GM12878 (cell line): Measurements from ENCODE around the gene ATP8A1. TPM values are rescaled to one million over a fixed set of nuclear protein-coding genes. Genes with fewer than 3 reads are reported as not detected.

Source experiments
- ATAC-seq: fragments of 200-7000 bp; cut with Tn5 transposase; 3 replicates; pipeline ENCODE4 v1.9.1; 2020; ENCODE audit warnings: mild to moderate bottlenecking, moderate library complexity
- BruUV-seq: library from RNA; stranded (reverse); fragments of 400-500 nt; replicated peaks from 2 replicates; lab custom pipeline; 2021; lab: Mats Ljungman, UMichigan
- CTCF ChIA-PET: fragments of 300-600 bp; sonication (Branson Sonifier 250); formaldehyde crosslinking; extraction: SDS; loops from one replicate; lab custom pipeline; 2021; ENCODE audit warnings: inconsistent platforms; lab: Yijun Ruan, JAX
- POLR2A ChIA-PET: fragments of 350-600 bp; formaldehyde crosslinking; extraction: SDS; loops from one replicate; lab custom pipeline; 2021; ENCODE audit warnings: inconsistent platforms; lab: Charles Lee
- RAD21 ChIA-PET: fragments of 300-600 bp; sonication (Branson Sonifier 250); formaldehyde crosslinking; loops from one replicate; lab custom pipeline; 2023; ENCODE audit warnings: antibody characterized with exemption; ENCODE audit not compliant: unreplicated experiment; lab: Charles Lee
- SMC1A ChIA-PET: fragments of 300-600 bp; sonication (Branson Sonifier 250); formaldehyde crosslinking; loops from one replicate; lab custom pipeline; 2023; ENCODE audit not compliant: unreplicated experiment, uncharacterized antibody; lab: Charles Lee
- DNase-seq: peaks from one replicate; pipeline ENCODE4 v3.0.0-alpha.2; 2011; ENCODE audit warnings: low read depth, low spot score
- FAIRE-seq: peaks from 3 replicates; lab custom pipeline; 2011; peaks lifted over from hg19 to GRCh38; lab: Jason Lieb, UNC
- H2AFZ ChIP-seq: 2 replicates; pipeline ENCODE4 v1.6.0; 2011; ENCODE audit warnings: low read depth, low read length, control low read depth; ENCODE audit not compliant: control insufficient read depth
- H3K27ac ChIP-seq: 2 replicates; pipeline ENCODE4 v1.5.1; 2011; ENCODE audit warnings: control low read depth; ENCODE audit not compliant: control insufficient read depth, insufficient read depth
- H3K27me3 ChIP-seq, 2 experiments: replicated peaks in 1 of 2; 2 replicates each; pipeline versions ENCODE4 v1.6.0 to v1.6.1; 2011; ENCODE audit warnings: low read length in 1 of 2; ENCODE audit not compliant: control insufficient read depth in 2 of 2, insufficient read depth in 2 of 2
- H3K36me3 ChIP-seq, 2 experiments: 2 replicates each; pipeline ENCODE4 v1.5.1; 2011; ENCODE audit warnings: low read length in 1 of 2; ENCODE audit not compliant: control insufficient read depth in 2 of 2, insufficient read depth in 2 of 2
- H3K4me1 ChIP-seq: 2 replicates; pipeline ENCODE4 v1.6.1; 2011; ENCODE audit warnings: mild to moderate bottlenecking, low read length, moderate library complexity, mixed read lengths; ENCODE audit not compliant: control insufficient read depth, insufficient read depth
- H3K4me2 ChIP-seq: 2 replicates; pipeline ENCODE4 v1.6.0; 2011; ENCODE audit warnings: control low read depth; ENCODE audit not compliant: control insufficient read depth, insufficient read depth
- H3K4me3 ChIP-seq: fragments of 200-600 bp; sonication (generic); 2 replicates; pipeline ENCODE4 v1.5.1; 2016
- H3K79me2 ChIP-seq: 2 replicates; pipeline ENCODE4 v1.6.0; 2011; ENCODE audit warnings: low read length; ENCODE audit not compliant: control insufficient read depth, insufficient read depth
- H3K9ac ChIP-seq: 2 replicates; pipeline ENCODE4 v1.8.0; 2011; ENCODE audit warnings: low read length, control low read depth, mixed read lengths; ENCODE audit not compliant: control insufficient read depth, insufficient read depth
- H3K9me3 ChIP-seq: replicated peaks from 3 replicates; pipeline ENCODE4 v1.5.1; 2011; ENCODE audit warnings: mild to moderate bottlenecking, low read length; ENCODE audit not compliant: control insufficient read depth, insufficient read depth
- H4K20me1 ChIP-seq: 2 replicates; pipeline ENCODE4 v1.6.0; 2011; ENCODE audit not compliant: control insufficient read depth, insufficient read depth
- BCL11A ChIP-seq: IDR thresholded peaks from 2 replicates; pipeline ENCODE4 v1.6.1; 2011; ENCODE audit warnings: low read depth, low read length
- CHD1 ChIP-seq: IDR thresholded peaks from 2 replicates; pipeline ENCODE4 v1.6.1; 2012; ENCODE audit warnings: low read depth, low read length, improper control_type of control experiment
- E2F4 ChIP-seq: IDR thresholded peaks from 2 replicates; pipeline ENCODE4 v1.6.1; 2012; ENCODE audit warnings: low read depth, low read length, improper control_type of control experiment
- EP300 ChIP-seq, 2 experiments: fragments of 150-350 bp in 1 of 2; IDR thresholded peaks; 2 replicates each; pipeline ENCODE4 v1.6.1; 2011 to 2012; ENCODE audit warnings: low read depth in 2 of 2, low read length in 2 of 2, borderline replicate concordance in 1 of 2, improper control_type of control experiment in 1 of 2, inconsistent platforms in 1 of 2; ENCODE audit not compliant: control insufficient read depth in 1 of 2
- MTA3 ChIP-seq: IDR thresholded peaks from 2 replicates; pipeline ENCODE4 v1.6.1; 2012; ENCODE audit warnings: low read length, inconsistent platforms, borderline replicate concordance
- SMAD1 ChIP-seq: fragments of 450-650 bp; IDR thresholded peaks from 2 replicates; pipeline ENCODE4 v1.6.1; 2018; ENCODE audit warnings: mild to moderate bottlenecking, low read depth; ENCODE audit not compliant: partially characterized antibody
- STAT1 ChIP-seq: fragments of 450-650 bp; conservative IDR thresholded peaks from 2 replicates; pipeline ENCODE4 v1.6.1; 2014; ENCODE audit warnings: antibody characterized with exemption, mild to moderate bottlenecking
- TCF7 ChIP-seq: IDR thresholded peaks from 2 replicates; pipeline ENCODE4 v1.6.1; 2014; ENCODE audit warnings: antibody characterized with exemption, borderline replicate concordance
- WGBS: methylation state at CpG from one replicate; pipeline ENCODE4 v1.1.6; 2016; ENCODE audit warnings: low lambda C conversion rate; ENCODE audit not compliant: insufficient replicate concordance, insufficient coverage; ENCODE audit errors: missing lambda C conversion rate; 5-methylcytosine and 5-hydroxymethylcytosine counted together
- in situ Hi-C: fragments of 300-500 bp; cut with MboI; formaldehyde crosslinking; loops from 9 replicates; pipeline ENCODE4 v1.14.3; 2018; ENCODE audit warnings: mixed read lengths
- intact Hi-C: fragments of 100-400 bp; cut with micrococcal nuclease; formaldehyde crosslinking; loops from one replicate; pipeline ENCODE4 v1.14.2; 2022; ENCODE audit not compliant: unreplicated experiment
- polyA plus RNA-seq, 11 experiments: library from polyadenylated mRNA; depleted of rRNA in 4 of 11; unstranded in 6 of 11; stranded (reverse) in 5 of 11; fragments of >200 nt; fragmentation: Nextera tagmentation in 4 of 11; fragmentation: Illumina TruSeq in 1 of 11; extraction: Ambion mirVana in 4 of 11; extraction: Trizol in 1 of 11; gene quantifications; 1 replicate in 1 of 11; 2 replicates in 10 of 11; pipeline versions ENCODE4 v1.2.1 to v1.2.3, GENCODE V29; 2011 to 2016; ENCODE audit warnings: inconsistent platforms in 2 of 11, missing spikeins in 2 of 11, low read depth in 1 of 11
- total RNA-seq, 4 experiments: library from RNA; depleted of rRNA in 3 of 4; stranded (reverse); fragments of >200 nt in 3 of 4; fragmentation: Illumina TruSeq in 1 of 4; extraction: Trizol in 1 of 4; gene quantifications; 2 replicates each; pipeline versions ENCODE4 v1.2.1 to v1.2.3, GENCODE V29; 2013 to 2021
- TF ChIP-seq, protein P1 (sequence below): IDR thresholded peaks from 2 replicates; pipeline ENCODE4 v1.6.1; 2012; ENCODE audit warnings: low read depth, low read length, improper control_type of control experiment

The ATP8A1 gene
- total and polyA plus RNA-seq, 10 of the 15 experiments (the other 5 are each of a cell fraction or from before 2014, with no cell fraction given), result 9.0 to 116 (median 37.3) TPM

GRCh38 chr4:42676066-42676951 lies 19.4 kb upstream of the ATP8A1 start:
- Histone ChIP-seq H3K27me3 (no peaks in the 10 kb centered on the region), H3K4me3 (no peak overlapping the region), H3K4me1 (peaks cover 6% of the 10 kb centered on the region; the same call in 1 of the 2 replicates), H2AFZ (no peak overlapping the region), H3K9me3 (peaks cover 4% of the 10 kb centered on the region; the same call in 2 of the 3 replicates), H3K36me3 (no peaks in the 10 kb centered on the region), H4K20me1 (no peaks in the 10 kb centered on the region), H3K9ac (no peak overlapping the region), H3K27ac (no peak overlapping the region), H3K79me2 (no peaks in the 10 kb centered on the region), H3K4me2 (no peak overlapping the region)
- FAIRE-seq, result no peak
- in situ Hi-C loops, result no loop called here
- ATAC-seq, result no peak
- RAD21 ChIA-PET, result interaction anchor here (1.2 kb wide), 1 partner anchor 107 kb away, joined by 5 read pairs; no protein-coding TSS in a partner anchor
- DNase-seq, result no peak
- POLR2A ChIA-PET, result no interaction called here
- intact Hi-C loops, result no loop called here
- BruUV-seq, result no TSS peak
- SMC1A ChIA-PET, result interaction anchor here (1.1 to 5.1 kb wide), 6 partner anchors 7 to 74 kb away, joined by 3 to 31 read pairs (median 4); partner anchors contain the start of gene ATP8A1
- CTCF ChIA-PET, result interaction anchor here (0.8 to 2.5 kb wide), 4 partner anchors 12 to 107 kb away, joined by 3 to 10 read pairs (median 7); partner anchors contain the start of gene ATP8A1
- 80% methylated on average over 8 of the region's 8 CpGs for WGBS
- TF ChIP-seq, protein P1, sequence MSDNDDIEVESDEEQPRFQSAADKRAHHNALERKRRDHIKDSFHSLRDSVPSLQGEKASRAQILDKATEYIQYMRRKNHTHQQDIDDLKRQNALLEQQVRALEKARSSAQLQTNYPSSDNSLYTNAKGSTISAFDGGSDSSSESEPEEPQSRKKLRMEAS, result no peak
- TF ChIP-seq TCF7, result no peak
- TF ChIP-seq STAT1, result no peak
- no peak for TF ChIP-seq EP300 (IDR thresholded peaks at IDR 0.05; ENCODE audit: borderline replicate concordance in 1 of 2, control insufficient read depth in 1 of 2, low read depth in 2 of 2, low read length in 2 of 2)
- TF ChIP-seq MTA3, result no peak
- no peak for TF ChIP-seq SMAD1
- TF ChIP-seq CHD1, result no peak
- no peak for TF ChIP-seq E2F4
- TF ChIP-seq BCL11A, result no peak
